GM23248 (cell line): ENCODE results near the gene DPY19L1. TPM values are rescaled to one million over a fixed set of nuclear protein-coding genes. Genes with fewer than 3 reads are reported as not detected.
"Not testable (repeated sequence)": the region's sequence is repeated elsewhere in the genome, so short reads cannot be mapped to it uniquely, and the experiment has no call there.

Source experiments
- DNase-seq: peaks from one replicate; pipeline ENCODE4 v3.0.0-alpha.2; 2015
- H2AFZ ChIP-seq: fragments of 200-600 bp; sonication (generic); 2 replicates; pipeline ENCODE4 v1.6.1; 2016; ENCODE audit warnings: antibody characterized with exemption
- H3F3A ChIP-seq: fragments of 200-600 bp; sonication (generic); 2 replicates; pipeline ENCODE4 v1.6.1; 2016; ENCODE audit warnings: mild to moderate bottlenecking, antibody characterized with exemption, mixed run types; ENCODE audit not compliant: insufficient read depth
- H3K27ac ChIP-seq: fragments of 200-600 bp; sonication (generic); 2 replicates; pipeline ENCODE4 v1.5.1; 2016; ENCODE audit warnings: mild to moderate bottlenecking
- H3K27me3 ChIP-seq: fragments of 200-600 bp; sonication (generic); replicated peaks from 2 replicates; pipeline ENCODE4 v1.6.1; 2016; ENCODE audit warnings: mild to moderate bottlenecking; ENCODE audit not compliant: insufficient read depth
- H3K36me3 ChIP-seq: fragments of 200-600 bp; sonication (generic); 2 replicates; pipeline ENCODE4 v1.6.1; 2016; ENCODE audit warnings: low read depth, mild to moderate bottlenecking
- H3K4me1 ChIP-seq: fragments of 200-600 bp; sonication (generic); 2 replicates; pipeline ENCODE4 v1.6.1; 2016; ENCODE audit warnings: mild to moderate bottlenecking; ENCODE audit not compliant: insufficient read depth
- H3K4me2 ChIP-seq: fragments of 200-600 bp; sonication (generic); one replicate; pipeline ENCODE4 v1.6.1; 2016; ENCODE audit warnings: mild to moderate bottlenecking; ENCODE audit not compliant: unreplicated experiment
- H3K4me3 ChIP-seq: fragments of 200-600 bp; sonication (generic); 2 replicates; pipeline ENCODE4 v1.5.1; 2016; ENCODE audit warnings: mild to moderate bottlenecking
- H3K79me2 ChIP-seq: fragments of 200-600 bp; sonication (generic); 2 replicates; pipeline ENCODE4 v1.6.1; 2016; ENCODE audit warnings: mild to moderate bottlenecking; ENCODE audit not compliant: insufficient read depth
- H3K9ac ChIP-seq: fragments of 200-600 bp; sonication (generic); 2 replicates; pipeline ENCODE4 v1.6.1; 2016; ENCODE audit warnings: mild to moderate bottlenecking
- H3K9me2 ChIP-seq: fragments of 200-600 bp; sonication (generic); 2 replicates; pipeline ENCODE4 v1.6.1; 2016; ENCODE audit warnings: mixed run types, mild to moderate bottlenecking, moderate library complexity; ENCODE audit not compliant: insufficient read depth
- H3K9me3 ChIP-seq: fragments of 200-600 bp; sonication (generic); one replicate; pipeline ENCODE4 v1.6.1; 2017; ENCODE audit warnings: low read depth
- H4K20me1 ChIP-seq: fragments of 200-600 bp; sonication (generic); 2 replicates; pipeline ENCODE4 v1.6.0; 2016; ENCODE audit not compliant: insufficient read depth
- EZH2 ChIP-seq: fragments of 200-600 bp; sonication (generic); IDR thresholded peaks from 2 replicates; pipeline ENCODE4 v1.6.1; 2018; ENCODE audit warnings: antibody characterized with exemption, mild to moderate bottlenecking; ENCODE audit not compliant: insufficient read depth, poor library complexity, severe bottlenecking
- EZH2phosphoT487 ChIP-seq: fragments of 200-600 bp; sonication (generic); IDR thresholded peaks from 2 replicates; pipeline ENCODE4 v1.6.1; 2018; ENCODE audit warnings: antibody characterized with exemption, moderate library complexity, mild to moderate bottlenecking, low read depth; ENCODE audit not compliant: insufficient read depth
- WGBS, 2 experiments: methylation state at CpG; one replicate each; pipeline ENCODE4 v1.1.6; 2015 to 2017; ENCODE audit warnings: low lambda C conversion rate in 2 of 2, low coverage in 1 of 2; ENCODE audit errors: missing lambda C conversion rate in 2 of 2; 5-methylcytosine and 5-hydroxymethylcytosine counted together
- in situ Hi-C: fragments of 300-500 bp; cut with MboI; formaldehyde crosslinking; loops from 2 replicates; pipeline ENCODE4 v1.15.0; 2020
- polyA plus RNA-seq: library from polyadenylated mRNA; unstranded; fragments of >200 nt; fragmentation: Nextera tagmentation; extraction: Ambion mirVana; gene quantifications from 2 replicates; pipeline ENCODE4 v1.2.1, GENCODE V29; 2016
- total RNA-seq: library from RNA; depleted of rRNA; stranded (reverse); fragments of >200 nt; shearing (Covaris generic); gene quantifications from 2 replicates; pipeline ENCODE4 v1.2.3, GENCODE V29; 2014

DPY19L1 gene
- total and polyA plus RNA-seq, 2 experiments from 2014 or later, result 3.0 to 33.8 TPM

DNA sequence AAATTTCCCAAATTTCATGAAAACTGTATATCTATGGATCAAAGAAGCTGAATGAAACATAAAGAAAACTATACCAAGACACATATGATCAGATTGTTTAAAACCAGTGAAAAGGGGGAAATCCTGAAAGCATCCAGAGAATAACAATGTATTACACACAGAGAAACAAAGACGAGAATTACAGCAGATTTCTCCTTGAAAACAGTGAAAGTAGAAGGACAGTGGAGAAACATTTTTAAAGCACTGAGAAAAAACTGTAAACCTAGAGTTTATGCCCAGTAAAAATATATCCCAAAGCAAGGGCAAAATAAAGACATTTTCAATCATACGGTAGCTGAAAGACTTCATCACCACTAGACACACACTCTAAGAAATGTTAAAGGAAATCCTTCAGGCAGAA is 121.0 kb downstream of the DPY19L1 start:
- in situ Hi-C loops, result no loop called here
- no peak overlapping the region for H3K4me3 ChIP-seq
- H3K9me2 ChIP-seq, result no peaks in the 10 kb centered on the region

DNA sequence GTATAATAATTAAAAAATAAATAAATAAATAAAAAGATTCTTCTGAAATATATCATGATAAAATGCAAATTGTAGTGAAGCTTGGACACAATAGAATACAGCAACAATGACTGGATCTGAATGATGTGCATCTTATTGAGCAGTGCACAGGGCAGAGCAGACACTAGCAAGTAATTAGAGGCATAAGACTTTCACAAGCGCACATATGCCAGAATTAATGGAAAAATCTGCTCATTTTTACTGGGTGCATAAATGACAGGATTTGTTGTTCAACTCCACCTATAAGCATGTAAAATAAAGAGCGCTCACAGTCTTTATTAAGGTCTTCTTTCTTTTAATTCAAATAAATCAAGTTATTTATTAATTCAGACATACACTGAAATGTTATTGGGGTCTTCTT is 125.0 kb downstream of the DPY19L1 start:
- WGBS, 2 experiments, result 55 to 70% methylated on average over 2 of the region's 2 CpGs
- H3K27me3 ChIP-seq, result no peaks in the 10 kb centered on the region

More for the DNA sequence above, 121.0 kb downstream of the DPY19L1 start:
- no peaks in the 10 kb centered on the region for H3K9me3 ChIP-seq
- H2AFZ ChIP-seq, result no peak overlapping the region
- no peaks in the 10 kb centered on the region for H3K4me1 ChIP-seq
- DNase-seq, result no peak
- H3K36me3 ChIP-seq, result no peaks in the 10 kb centered on the region
- no peaks in the 10 kb centered on the region for H3K79me2 ChIP-seq
- no peaks in the 10 kb centered on the region for H4K20me1 ChIP-seq
- H3F3A ChIP-seq, result no peaks in the 10 kb centered on the region
- no peak overlapping the region for H3K4me2 ChIP-seq
- H3K27ac ChIP-seq, result no peak overlapping the region
- 44 to 56% methylated on average over 2 of the region's 2 CpGs for WGBS, 2 experiments
- TF ChIP-seq EZH2, result no peak
- no peak for TF ChIP-seq EZH2phosphoT487
- H3K9ac ChIP-seq, result no peak overlapping the region
- no peaks in the 10 kb centered on the region for H3K27me3 ChIP-seq

DNA sequence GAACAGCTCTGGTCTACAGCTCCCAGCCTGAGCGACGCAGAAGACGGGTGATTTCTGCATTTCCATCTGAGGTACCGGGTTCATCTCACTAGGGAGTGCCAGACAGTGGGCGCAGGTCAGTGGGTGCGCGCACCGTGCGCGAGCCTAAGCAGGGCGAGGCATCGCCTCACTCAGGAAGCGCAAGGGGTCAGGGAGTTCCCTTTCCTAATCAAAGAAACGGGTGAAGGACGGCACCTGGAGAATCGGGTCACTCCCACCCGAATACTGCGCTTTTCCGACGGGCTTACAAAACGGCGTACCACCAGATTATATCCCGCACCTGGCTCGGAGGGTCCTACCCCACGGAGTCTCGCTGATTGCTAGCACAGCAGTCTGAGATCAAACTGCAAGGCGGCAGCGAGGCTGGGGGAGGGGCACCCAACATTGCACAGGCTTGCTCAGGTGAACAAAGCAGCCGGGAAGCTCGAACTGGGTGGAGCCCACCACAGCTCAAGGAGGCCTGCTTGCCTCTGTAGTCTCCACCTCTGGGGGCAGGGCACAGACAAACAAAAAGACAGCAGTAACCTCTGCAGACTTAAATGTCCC is 130.9 kb downstream of the DPY19L1 start:
- H3K79me2 ChIP-seq, H3K4me2 ChIP-seq, in situ Hi-C loops, H4K20me1 ChIP-seq, H3F3A ChIP-seq, H3K9ac ChIP-seq, H3K36me3 ChIP-seq, H2AFZ ChIP-seq, H3K27ac ChIP-seq, H3K27me3 ChIP-seq, H3K4me1 ChIP-seq, H3K9me2 ChIP-seq, DNase-seq, H3K4me3 ChIP-seq, H3K9me3 ChIP-seq: not testable (repeated sequence)
- WGBS, 2 experiments, result 16 to 21% methylated on average over 28 to 30 of the region's 30 CpGs

More for the DNA sequence above, 125.0 kb downstream of the DPY19L1 start:
- Histone ChIP-seq H3K4me2 (no peak overlapping the region), H4K20me1 (no peaks in the 10 kb centered on the region), H3K4me3 (no peak overlapping the region), H3K36me3 (no peaks in the 10 kb centered on the region), H3K79me2 (no peaks in the 10 kb centered on the region), H3K27ac (no peak overlapping the region), H3K9me2 (no peaks in the 10 kb centered on the region), H3K9ac (no peak overlapping the region), H3F3A (no peaks in the 10 kb centered on the region), H3K4me1 (no peaks in the 10 kb centered on the region), H3K9me3 (no peaks in the 10 kb centered on the region), H2AFZ (no peak overlapping the region)
- no peak for DNase-seq
- TF ChIP-seq EZH2phosphoT487, result no peak
- TF ChIP-seq EZH2, result no peak
- in situ Hi-C loops, result no loop called here

DNA sequence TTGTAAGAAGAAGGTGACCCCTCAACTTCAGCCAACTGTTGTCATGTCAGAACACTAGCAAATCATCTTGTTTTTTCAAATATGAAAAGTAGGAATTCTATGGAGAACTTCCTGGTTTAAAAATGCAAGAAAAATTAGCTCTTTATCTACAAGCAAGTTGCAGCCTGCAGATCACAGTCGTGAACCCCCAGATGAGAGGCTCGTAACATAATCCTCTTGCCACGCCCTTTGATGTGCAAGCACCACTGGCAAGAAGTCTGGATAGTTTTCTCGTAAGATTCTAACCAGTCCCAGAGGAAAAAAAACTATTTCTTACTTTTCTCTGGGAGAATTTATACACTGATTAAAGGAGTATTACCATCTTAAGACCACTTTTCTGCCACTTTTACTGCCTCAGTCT is 132.3 kb downstream of the DPY19L1 start:
- H3K4me2 ChIP-seq, result no peak overlapping the region
- H3K79me2 ChIP-seq, result no peaks in the 10 kb centered on the region
- no peaks in the 10 kb centered on the region for H3K36me3 ChIP-seq
- in situ Hi-C loops, result no loop called here
- H3K9ac ChIP-seq, result no peak overlapping the region
- DNase-seq, result no peak
- no peak overlapping the region for H3K27ac ChIP-seq
- no peak overlapping the region for H3K4me3 ChIP-seq
- no peaks in the 10 kb centered on the region for H3K9me3 ChIP-seq
- no peak overlapping the region for H2AFZ ChIP-seq
- H4K20me1 ChIP-seq, result no peaks in the 10 kb centered on the region
- no peaks in the 10 kb centered on the region for H3F3A ChIP-seq
- no peaks in the 10 kb centered on the region for H3K9me2 ChIP-seq
- peaks cover 3% of the 10 kb centered on the region; the same call in 1 of the 2 replicates for H3K27me3 ChIP-seq
- H3K4me1 ChIP-seq, result no peaks in the 10 kb centered on the region
- no peak for TF ChIP-seq EZH2phosphoT487
- no peak for TF ChIP-seq EZH2
- 12 to 14% methylated on average over 4 of the region's 4 CpGs for WGBS, 2 experiments

DNA sequence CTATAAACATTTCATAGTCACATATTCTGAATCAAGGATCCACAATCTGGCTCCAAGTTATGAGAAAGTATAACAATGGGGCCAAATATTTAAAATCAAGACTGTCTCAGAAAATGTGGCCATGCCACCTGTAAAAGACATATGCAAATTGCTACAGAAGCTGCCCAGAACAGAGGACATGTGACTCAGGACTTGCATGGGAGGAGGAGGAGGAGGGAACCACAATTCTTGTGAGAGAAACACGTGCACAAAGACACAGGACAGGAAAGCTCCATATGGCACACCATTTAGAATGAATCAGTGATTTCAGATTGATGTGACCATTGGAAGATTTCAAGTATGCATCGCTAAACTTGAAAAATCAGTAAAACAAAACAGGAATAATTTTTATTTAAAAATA is 133.4 kb downstream of the DPY19L1 start:
- H3K36me3 ChIP-seq, H3K4me3 ChIP-seq, H3F3A ChIP-seq, H3K27ac ChIP-seq, H3K9me3 ChIP-seq, H4K20me1 ChIP-seq, H3K79me2 ChIP-seq, H3K9me2 ChIP-seq, H3K4me2 ChIP-seq, H3K27me3 ChIP-seq, H3K9ac ChIP-seq, H2AFZ ChIP-seq, H3K4me1 ChIP-seq, in situ Hi-C loops, DNase-seq: not testable (repeated sequence)
- WGBS, 2 experiments, result 36 to 54% methylated on average over 2 of the region's 2 CpGs
